ENCODE results near the gene PNPLA3. TPM values are rescaled to one million over a fixed set of nuclear protein-coding genes. Genes with fewer than 3 reads are reported as not detected.
"Not testable (repeated sequence)": the region's sequence is repeated elsewhere in the genome, so short reads cannot be mapped to it uniquely, and the experiment has no call there.

PNPLA3 gene
- polyA plus RNA-seq, 4 donors: 0.83 to 1.9 (median 1.5) TPM

DNA sequence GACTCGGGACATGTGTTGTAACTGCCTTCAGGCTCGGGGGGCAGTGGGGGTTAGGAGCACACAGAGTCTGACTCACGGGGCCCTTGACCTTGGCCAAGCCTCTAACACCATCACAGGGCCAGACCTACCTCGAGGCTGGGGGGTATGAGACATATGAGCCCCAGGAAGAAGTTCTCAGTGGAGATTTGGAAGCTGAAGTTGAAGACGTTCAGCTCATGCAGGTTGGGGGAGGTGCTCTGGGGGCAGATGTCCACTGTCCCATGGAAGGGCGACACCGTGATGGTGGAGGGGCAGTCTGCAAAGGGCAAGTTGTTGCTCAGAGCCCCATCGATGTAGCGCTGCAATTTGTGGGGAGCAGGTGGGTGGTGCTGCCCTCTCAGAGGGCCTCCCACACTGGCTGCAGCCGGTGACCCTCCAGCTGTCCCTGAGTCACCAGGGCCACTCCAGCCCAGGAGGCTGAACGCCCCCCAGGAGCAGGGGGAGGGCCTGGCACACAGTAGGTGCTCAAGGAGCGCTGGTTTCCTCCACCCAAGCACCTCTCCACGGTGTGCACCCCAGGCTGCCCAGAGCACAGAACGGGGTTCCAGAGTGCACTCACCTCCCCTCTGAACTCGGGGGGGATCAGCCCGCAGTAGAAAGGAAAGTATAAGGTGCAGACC is 34.3 kb upstream of the PNPLA3 start:
- no peak for DNase-seq (ENCODE audit: low read depth in 4 of 4, low spot score in 3 of 4)

GRCh38 chr22:43889860-43890253 is 33.7 kb upstream of the PNPLA3 start:
- DNase-seq (ENCODE audit: low read depth in 4 of 4, low spot score in 3 of 4): no peak

GRCh38 chr22:43890901-43891331 is 32.7 kb upstream of the PNPLA3 start:
- no peak for DNase-seq (ENCODE audit: low read depth in 4 of 4, low spot score in 3 of 4)

DNA sequence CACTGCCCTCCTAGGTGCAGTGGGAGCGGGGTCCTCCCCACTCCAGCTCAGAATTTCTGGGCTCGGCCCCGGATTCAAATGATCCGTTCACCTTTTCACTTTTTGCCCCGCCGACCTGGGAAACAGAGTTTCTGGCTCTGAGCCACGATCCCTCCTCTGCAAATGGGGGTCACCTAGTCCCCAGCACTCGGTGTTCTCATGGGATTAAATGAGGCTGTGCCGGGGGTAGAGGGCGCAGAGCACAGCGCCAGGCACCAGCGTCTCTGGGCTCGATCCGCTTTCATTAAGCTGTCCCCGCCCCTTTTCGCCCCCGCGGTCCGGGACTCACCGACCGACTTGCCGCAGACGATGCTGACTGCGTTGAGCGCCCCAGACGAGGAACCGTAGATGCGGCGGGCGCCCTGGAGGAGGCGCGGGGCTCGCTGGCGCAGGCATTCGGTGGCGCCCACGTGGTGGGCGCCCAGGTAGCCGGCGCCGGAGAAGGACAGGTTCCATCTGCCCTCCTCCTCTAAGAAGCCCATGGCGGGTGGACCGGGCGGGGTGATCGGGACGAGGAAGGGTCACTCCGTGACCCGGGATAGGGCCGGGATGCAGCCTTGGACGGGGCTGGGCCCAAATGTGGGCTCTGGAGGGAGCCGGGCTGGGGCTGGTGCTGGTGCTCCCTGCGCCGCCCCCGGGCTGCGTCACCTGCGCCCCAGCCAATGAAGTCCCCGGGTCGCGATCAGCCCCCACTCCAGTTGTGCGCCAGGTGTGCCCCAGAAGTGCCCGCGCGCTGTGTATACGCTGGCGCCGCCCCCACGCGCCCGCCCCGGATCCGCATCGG is 32.0 kb upstream of the PNPLA3 start, which contains the start of gene PNPLA5:
TSS of gene PNPLA5 (minus strand) at position 654 of the 823 bp plus-strand sequence. CDS start at position 521, 133 bp downstream.
- no peak for DNase-seq (ENCODE audit: low read depth in 4 of 4, low spot score in 3 of 4)

DNA sequence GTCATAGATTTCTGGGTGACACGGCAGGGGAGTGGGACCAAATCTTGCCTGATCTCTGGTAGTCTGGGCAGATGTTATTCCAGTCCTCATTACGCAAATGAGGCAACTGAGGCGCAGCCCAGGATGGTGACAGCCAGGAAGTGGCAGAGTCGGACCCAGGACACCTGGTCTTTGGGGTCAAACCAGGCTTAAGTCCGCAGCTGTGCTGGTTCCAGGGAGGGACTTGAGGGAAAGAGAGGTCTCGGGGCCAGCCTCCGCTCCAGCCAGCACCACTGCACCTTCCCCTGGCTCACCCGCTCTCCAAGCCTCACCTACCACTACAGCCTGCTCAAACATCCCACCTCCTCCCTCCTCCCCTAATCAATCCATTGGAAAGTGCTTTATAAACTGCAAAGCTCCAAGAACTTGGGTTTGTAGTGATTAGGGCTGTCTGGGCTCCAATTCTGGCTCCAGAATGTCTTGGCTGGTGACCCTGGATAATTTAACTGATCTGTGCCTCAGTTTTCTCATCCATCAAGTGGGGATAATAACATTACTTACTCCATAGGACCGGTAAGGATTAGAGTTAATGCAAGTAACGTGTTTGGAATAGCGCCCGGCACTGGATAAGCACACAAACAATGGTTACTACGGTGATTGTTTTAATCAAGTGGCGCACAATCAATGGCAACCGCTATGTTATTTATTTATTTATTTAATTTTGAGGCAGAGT is 31.3 kb upstream of the PNPLA3 start:
- no peak for DNase-seq (ENCODE audit: low read depth in 4 of 4, low spot score in 3 of 4)

DNA sequence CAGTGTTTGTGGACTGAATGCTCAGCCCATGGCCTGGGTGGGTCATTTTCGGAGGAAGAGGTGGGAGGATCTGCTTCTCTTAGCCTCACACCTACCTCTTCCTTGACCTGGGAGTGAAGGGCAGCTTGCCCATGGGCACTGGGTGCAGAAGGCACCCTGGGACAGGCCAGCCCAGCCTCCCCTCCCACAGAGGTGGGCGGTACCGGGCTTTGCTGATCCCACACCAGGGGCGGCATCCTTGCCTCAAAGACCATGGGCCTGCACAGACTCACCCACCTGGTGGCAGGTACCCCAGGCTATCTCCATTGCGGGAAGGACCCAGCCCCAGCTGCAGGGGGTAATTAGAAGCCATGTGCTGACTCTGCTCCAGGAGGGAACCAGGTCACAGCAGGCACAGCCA is 30.3 kb upstream of the PNPLA3 start:
- DNase-seq (ENCODE audit: low read depth in 4 of 4, low spot score in 3 of 4): no peak

DNA sequence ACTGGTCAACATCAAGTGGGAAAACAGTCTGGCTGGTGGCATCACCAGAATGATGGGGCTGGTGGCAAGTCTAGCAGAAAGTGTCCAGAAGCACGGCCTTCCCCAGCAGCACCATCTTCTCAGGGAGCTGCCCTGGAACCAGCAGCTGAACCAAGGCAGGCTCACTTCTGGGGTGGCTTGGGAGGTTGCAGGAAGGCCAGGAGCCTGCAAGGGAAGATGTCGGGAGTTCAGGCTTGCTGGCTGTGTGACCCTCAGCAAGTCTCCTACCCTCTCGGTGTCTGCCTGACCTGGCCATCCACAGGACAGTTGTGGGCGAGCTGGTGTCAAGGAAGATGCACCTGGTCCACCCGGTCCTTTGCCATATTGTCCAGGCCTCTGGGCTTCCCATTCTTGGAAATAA is 29.5 kb upstream of the PNPLA3 start:
- DNase-seq (ENCODE audit: low read depth in 4 of 4, low spot score in 3 of 4): no peak

DNA sequence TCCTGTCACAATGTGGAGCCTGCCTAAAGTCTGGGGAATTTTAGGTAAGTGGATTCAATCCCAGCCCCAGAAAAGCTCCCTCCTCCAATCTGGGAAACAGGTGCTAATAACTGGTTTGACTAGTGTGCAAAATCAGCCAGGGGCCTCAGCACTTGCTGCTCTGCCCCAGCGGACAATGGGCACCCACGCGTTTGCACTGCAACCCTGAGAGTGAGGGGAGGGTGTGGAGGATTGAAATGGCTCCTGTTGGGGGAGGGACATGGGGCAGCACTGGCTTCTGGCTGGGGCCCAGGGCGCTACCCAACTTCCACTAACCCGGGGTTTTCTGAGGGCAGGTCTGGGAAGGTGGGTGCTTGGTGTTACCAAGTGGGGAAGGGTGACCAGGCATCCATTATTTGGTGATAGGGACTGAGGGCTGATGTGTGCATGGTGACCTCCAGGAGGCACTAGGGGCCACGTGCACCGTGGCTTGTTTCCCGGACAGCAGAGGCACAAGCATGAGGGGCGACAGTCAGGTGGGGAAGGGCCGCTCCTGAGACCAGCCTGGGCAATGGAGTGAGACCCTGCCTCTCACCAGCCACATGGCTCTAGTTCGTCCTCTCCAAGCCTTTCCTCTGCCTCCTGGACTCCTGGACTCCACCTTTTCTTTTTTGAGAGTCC is 27.5 kb upstream of the PNPLA3 start:
- no peak for DNase-seq (ENCODE audit: low read depth in 4 of 4, low spot score in 3 of 4)

- no peak for DNase-seq (ENCODE audit: low read depth in 4 of 4, low spot score in 3 of 4)
Observed at GRCh38 chr22:43897751-43898261, 25.8 kb upstream of the PNPLA3 start.

GRCh38 chr22:43900206-43900605 is 23.4 kb upstream of the PNPLA3 start:
- DNase-seq (ENCODE audit: low read depth in 4 of 4, low spot score in 3 of 4): no peak

DNA sequence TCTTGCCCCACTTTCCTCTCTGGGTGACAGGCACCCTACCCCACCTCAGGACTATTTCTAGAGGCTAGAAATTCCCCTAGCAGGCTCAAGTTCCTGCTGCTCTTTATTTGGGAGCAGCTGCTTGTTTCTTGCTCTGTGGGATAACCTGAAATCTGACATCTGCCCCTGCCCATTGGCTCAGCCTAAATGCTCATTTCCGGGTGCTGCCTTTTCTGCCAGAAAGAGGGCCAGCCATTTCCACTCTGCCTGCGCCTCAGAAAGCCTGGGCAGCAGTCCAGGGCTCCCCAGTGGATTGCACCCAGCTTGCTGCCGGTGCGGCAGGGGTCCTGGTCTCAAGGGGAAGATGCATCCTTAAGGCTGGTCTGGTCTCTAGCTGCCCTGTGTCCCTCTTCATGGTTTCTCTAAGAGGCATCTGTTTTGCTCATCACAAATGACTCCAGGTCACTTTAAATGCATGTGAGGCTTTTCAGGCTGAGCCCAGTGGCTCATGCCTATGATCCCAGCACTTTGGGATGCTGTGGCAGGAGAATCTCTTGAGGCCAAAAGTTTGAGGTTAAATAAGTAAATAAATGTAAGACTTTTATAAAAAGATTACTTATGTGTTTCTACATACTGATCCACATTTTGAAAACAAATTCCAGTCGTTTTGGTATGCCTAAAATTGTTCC is 21.5 kb upstream of the PNPLA3 start:
- no peak for DNase-seq (ENCODE audit: low read depth in 4 of 4, low spot score in 3 of 4)

DNA sequence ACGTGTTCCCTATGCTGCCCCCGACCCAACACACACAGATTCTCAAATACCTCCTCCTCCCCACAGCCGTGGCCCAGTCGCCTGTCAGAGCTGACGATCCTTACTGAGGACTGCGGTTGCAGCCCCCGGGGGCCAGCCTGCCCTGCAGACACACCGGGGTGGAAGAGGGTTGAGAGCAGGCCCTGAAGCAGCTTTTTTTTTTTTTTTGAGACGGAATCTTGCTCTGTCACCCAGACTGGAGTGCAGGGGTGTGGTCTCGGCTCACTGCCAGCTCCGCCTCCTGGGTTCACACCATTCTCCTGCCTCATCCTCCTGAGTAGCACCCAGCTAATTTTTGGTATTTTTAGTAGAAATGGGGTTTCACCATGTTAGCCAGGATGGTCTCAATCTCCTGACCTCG is 20.6 kb upstream of the PNPLA3 start:
- not testable (repeated sequence) for DNase-seq (ENCODE audit: low read depth in 4 of 4, low spot score in 3 of 4)

DNA sequence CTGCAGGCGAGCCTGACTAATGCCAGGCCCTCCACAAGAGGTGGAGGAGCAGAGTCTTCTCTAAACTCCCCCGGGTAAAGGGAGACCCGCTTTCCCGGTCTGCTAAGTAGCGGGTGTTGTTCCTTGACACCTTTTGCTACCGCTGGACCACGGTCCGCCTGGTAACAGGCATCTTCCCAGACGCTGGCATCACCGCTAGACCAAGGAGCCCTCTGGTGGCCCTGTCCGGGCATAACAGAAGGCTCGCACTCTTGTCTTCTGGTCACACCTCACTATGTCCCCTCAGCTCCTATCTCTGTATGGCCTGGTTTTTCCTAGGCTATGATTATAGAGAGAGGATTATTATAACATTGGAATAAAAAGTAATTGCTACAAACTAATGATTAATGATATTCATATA is 19.2 kb upstream of the PNPLA3 start:
- not testable (repeated sequence) for DNase-seq (ENCODE audit: low read depth in 4 of 4, low spot score in 3 of 4)

DNA sequence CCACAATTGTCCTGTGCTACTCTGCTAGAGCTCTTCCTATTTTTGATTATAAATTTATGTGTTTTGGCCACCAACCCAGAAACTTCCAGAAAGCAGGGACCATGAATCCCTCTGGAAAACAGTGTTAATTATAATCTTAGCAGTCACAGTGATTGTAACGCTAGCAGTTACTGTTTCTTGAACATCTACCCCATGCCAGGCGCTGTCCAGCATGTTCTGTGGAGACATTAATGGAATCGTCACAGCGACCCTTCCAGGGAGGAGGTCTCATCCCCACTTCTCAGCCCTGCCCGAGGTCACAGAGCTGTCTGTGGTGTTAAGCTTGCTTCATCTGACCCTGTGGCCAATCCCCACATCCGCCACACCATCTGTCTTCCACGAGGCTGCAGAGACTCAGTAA is 17.9 kb upstream of the PNPLA3 start:
- no peak for DNase-seq (ENCODE audit: low read depth in 4 of 4, low spot score in 3 of 4)

GRCh38 chr22:43909708-43910107 is 13.9 kb upstream of the PNPLA3 start:
- no peak for DNase-seq (ENCODE audit: low read depth in 4 of 4, low spot score in 3 of 4)

GRCh38 chr22:43910178-43910695 is 13.4 kb upstream of the PNPLA3 start:
- DNase-seq (ENCODE audit: low read depth in 4 of 4, low spot score in 3 of 4): no peak

- DNase-seq (ENCODE audit: low read depth in 4 of 4, low spot score in 3 of 4): no peak
Observed at GRCh38 chr22:43911351-43911750, 12.3 kb upstream of the PNPLA3 start.

DNA sequence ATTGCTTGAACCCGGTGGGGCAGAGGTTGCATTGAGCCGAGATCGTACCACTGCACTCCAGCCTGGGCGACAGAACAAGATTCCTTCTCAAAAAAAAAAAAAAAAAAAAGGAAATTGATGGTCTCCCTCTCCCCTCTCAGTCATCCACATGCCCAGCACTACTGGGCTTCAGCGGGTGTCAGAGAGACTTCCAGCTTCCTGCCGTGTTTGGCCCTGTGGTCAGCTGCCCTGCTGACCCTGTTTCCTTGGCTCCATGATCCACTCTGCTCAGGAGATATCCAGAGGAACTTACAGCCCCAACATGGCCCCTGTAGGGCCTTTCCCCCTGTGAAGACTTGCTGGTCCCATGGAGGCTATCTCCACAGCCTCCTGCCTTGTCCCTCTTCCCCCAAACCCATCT is 6.1 kb upstream of the PNPLA3 start:
- no peak for DNase-seq (ENCODE audit: low read depth in 4 of 4, low spot score in 3 of 4)

DNA sequence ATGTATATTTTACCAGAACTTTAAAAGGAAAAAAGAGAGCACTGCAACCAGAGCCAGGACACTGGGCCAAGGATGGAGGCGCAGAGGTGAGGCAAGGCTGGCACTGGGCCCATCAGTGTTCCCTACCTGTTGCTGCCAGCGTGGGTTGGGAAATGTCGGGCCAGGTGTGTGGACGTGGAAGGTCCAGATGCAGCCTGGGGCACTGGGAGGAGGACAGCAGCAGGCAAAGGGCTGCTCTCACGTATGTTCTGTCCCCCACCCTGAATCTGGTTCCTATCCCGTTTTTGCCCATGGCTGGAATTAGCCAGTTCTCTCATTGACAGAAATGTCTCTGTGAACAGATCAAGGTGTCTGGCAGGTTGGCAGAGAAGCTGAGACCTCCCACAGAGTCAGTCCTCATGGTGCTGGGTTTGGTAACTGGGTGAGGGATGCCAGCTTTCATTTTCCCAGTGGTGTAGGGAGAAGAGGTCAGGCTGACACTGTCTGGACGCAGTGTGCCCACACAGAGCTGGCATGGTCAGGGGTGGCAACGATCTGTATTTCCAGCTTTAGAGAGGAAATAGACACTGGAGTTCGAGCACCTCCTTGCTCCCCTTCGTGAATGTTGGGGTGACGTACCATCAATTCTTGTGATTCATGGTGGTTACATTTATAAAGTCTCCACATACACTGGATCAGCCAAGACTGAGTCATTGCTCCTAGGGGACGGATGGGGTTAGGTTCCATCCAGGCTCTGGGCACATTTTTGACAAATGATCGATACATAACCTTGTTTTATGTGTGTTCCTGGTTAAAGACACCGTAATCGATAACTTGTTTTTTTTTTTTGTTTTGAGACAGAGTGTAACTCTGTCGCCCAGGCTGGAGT is 4.3 kb upstream of the PNPLA3 start:
- no peak for DNase-seq (ENCODE audit: low read depth in 4 of 4, low spot score in 3 of 4)
